KMS-11 (cell line): ENCODE measurements around the gene MAPK12.

ENCODE experiments used
- H2AFZ ChIP-seq: fragments of 200-600 bp; sonication (generic); 2 replicates; pipeline ENCODE4 v1.6.1; 2016; ENCODE audit warnings: antibody characterized with exemption, mixed run types, low read depth
- H3K27ac ChIP-seq: fragments of 200-600 bp; sonication (generic); 2 replicates; pipeline ENCODE4 v1.6.1; 2016; ENCODE audit warnings: mild to moderate bottlenecking, mixed run types
- H3K27me3 ChIP-seq: fragments of 200-600 bp; sonication (generic); 2 replicates; pipeline ENCODE4 v1.6.1; 2017; ENCODE audit warnings: mild to moderate bottlenecking, low read depth, mixed run types, moderate library complexity; ENCODE audit not compliant: insufficient read depth
- H3K36me3 ChIP-seq: fragments of 200-600 bp; sonication (generic); 2 replicates; pipeline ENCODE4 v1.6.1; 2017; ENCODE audit warnings: mild to moderate bottlenecking, mixed run types; ENCODE audit not compliant: insufficient read depth
- H3K4me1 ChIP-seq: fragments of 200-600 bp; sonication (generic); 2 replicates; pipeline ENCODE4 v1.6.1; 2016; ENCODE audit warnings: mild to moderate bottlenecking, low read depth, mixed run types; ENCODE audit not compliant: poor library complexity, severe bottlenecking
- H3K4me2 ChIP-seq: fragments of 200-600 bp; sonication (generic); 2 replicates; pipeline ENCODE4 v1.7.0; 2016; ENCODE audit warnings: mild to moderate bottlenecking, mixed run types
- H3K4me3 ChIP-seq: fragments of 200-600 bp; sonication (generic); IDR thresholded peaks from 2 replicates; pipeline ENCODE4 v1.6.1; 2017; ENCODE audit warnings: low read depth, low read length, mixed read lengths; ENCODE audit not compliant: insufficient read depth
- H3K79me2 ChIP-seq: fragments of 200-600 bp; sonication (generic); 2 replicates; pipeline ENCODE4 v1.6.1; 2016; ENCODE audit warnings: low read depth, mixed run types; ENCODE audit not compliant: insufficient read depth
- H3K9ac ChIP-seq: fragments of 200-600 bp; sonication (generic); 2 replicates; pipeline ENCODE4 v1.6.1; 2016; ENCODE audit warnings: mild to moderate bottlenecking, mixed run types
- H4K20me1 ChIP-seq: fragments of 200-600 bp; sonication (generic); 2 replicates; pipeline ENCODE4 v1.6.1; 2016; ENCODE audit warnings: mild to moderate bottlenecking, mixed run types; ENCODE audit not compliant: insufficient read depth
- TF ChIP-seq, protein P1 (sequence below): fragments of 200-600 bp; sonication (generic); conservative IDR thresholded peaks from 2 replicates; pipeline ENCODE4 v1.6.1; 2017; ENCODE audit warnings: low read depth, mild to moderate bottlenecking, antibody characterized with exemption, low read length, moderate library complexity, mixed read lengths

Gene MAPK12

DNA sequence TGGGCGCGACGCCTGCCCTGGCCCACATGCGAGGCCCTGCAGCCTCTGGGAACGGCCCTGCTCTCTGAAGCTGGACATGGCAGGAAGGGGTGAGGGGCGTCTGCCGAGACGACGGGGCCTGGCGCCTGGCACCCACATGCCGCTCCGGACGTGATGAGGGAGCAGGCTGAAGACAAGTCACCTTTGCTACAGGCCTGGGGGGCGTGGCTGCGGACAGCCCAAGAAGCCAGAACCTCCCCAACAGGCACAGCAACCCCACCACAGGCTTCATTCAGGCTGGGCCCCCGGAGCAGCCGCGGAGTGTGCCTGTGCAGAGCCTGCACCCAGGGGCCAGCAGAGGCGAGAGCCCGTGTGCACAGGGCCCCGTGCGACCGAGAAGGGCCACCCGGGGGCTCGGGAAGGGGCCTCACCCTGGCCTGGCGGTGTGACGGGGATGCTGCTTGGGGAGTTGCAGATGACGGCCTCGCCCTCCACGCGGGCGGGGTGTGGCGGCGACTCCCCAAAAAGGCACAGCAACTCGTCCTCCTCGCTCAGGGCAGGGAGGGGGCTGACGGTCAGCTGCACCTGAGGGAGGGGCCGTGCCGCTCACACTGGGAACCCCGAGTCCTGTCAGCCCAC lies 25.3 kb upstream of the MAPK12 start:
- Histone ChIP-seq H3K4me1 (no peaks in the 10 kb centered on the region), H3K36me3 (no peaks in the 10 kb centered on the region)

DNA sequence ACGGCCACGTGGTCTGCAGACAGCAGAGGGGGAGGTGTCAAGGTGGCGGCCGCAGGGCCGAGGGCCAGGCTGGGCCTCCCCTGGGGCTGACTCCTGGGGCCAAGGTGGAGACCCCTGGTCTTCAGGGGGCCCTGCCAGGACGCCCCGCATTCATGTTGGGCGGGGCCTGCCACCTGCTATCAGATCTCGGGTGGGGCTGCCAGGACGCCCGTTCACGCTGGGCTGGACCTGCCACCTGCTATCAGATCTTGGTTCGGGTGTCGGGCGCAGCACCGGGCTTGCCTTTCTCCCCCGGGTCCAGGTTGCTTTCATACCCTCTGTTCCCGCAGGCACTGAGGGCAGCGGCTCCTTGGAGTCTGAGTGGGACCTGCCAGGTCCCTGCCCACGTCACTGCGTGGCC lies 24.8 kb upstream of the MAPK12 start:
- H4K20me1 ChIP-seq = no peaks in the 10 kb centered on the region
- H3K9ac ChIP-seq = no peak overlapping the region
- H2AFZ ChIP-seq = no peak overlapping the region
- H3K36me3 ChIP-seq = no peaks in the 10 kb centered on the region
- H3K4me1 ChIP-seq = no peaks in the 10 kb centered on the region
- H3K27me3 ChIP-seq = no peaks in the 10 kb centered on the region
- TF ChIP-seq, protein P1, sequence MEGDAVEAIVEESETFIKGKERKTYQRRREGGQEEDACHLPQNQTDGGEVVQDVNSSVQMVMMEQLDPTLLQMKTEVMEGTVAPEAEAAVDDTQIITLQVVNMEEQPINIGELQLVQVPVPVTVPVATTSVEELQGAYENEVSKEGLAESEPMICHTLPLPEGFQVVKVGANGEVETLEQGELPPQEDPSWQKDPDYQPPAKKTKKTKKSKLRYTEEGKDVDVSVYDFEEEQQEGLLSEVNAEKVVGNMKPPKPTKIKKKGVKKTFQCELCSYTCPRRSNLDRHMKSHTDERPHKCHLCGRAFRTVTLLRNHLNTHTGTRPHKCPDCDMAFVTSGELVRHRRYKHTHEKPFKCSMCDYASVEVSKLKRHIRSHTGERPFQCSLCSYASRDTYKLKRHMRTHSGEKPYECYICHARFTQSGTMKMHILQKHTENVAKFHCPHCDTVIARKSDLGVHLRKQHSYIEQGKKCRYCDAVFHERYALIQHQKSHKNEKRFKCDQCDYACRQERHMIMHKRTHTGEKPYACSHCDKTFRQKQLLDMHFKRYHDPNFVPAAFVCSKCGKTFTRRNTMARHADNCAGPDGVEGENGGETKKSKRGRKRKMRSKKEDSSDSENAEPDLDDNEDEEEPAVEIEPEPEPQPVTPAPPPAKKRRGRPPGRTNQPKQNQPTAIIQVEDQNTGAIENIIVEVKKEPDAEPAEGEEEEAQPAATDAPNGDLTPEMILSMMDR = no peak
- no peak overlapping the region for H3K4me2 ChIP-seq
- H3K4me3 ChIP-seq = no peak overlapping the region
- no peaks in the 10 kb centered on the region for H3K79me2 ChIP-seq
- no peak overlapping the region for H3K27ac ChIP-seq

More for the DNA sequence above, 25.3 kb upstream of the MAPK12 start:
- Histone ChIP-seq H3K9ac (no peak overlapping the region), H3K4me3 (no peak overlapping the region), H3K79me2 (no peaks in the 10 kb centered on the region), H3K27ac (no peak overlapping the region), H3K4me2 (no peak overlapping the region), H3K27me3 (no peaks in the 10 kb centered on the region), H2AFZ (no peak overlapping the region), H4K20me1 (no peaks in the 10 kb centered on the region)
- TF ChIP-seq, protein P1 = no peak

DNA sequence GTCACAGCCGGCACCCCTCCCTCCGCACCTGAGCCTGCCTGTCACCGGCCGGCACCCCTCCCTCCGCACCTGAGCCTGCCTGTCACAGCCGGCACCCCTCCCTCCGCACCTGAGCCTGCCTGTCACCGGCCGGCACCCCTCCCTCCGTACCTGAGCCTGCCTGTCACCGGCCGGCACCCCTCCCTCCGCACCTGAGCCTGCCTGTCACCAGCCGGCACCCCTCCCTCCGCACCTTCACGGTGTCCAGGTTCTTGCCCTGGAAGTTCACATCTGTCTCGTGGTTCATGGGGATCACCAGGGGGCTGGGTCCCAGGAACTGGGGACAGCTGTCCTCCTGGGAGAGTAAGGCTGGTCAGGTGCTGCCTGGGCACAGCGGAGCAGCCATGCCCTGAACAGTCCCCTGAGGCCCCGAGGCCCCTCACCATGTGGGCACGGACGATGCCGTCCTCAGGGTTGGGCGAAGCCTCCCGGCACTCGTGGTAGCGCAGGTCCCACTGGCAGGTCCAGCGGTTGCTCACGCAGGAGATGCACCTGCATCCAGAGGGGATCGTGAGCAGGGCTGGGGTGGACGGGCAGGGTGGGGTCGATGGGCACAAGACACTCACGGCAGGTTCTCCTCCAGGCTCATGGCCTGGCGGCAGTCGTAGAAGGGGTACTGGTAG lies 24.2 kb upstream of the MAPK12 start:
- H3K4me3 ChIP-seq = no peak overlapping the region
- H4K20me1 ChIP-seq = no peaks in the 10 kb centered on the region
- no peaks in the 10 kb centered on the region for H3K79me2 ChIP-seq
- H3K4me2 ChIP-seq = no peak overlapping the region
- H3K27ac ChIP-seq = no peak overlapping the region
- H3K36me3 ChIP-seq = no peaks in the 10 kb centered on the region
- H3K4me1 ChIP-seq = no peaks in the 10 kb centered on the region
- TF ChIP-seq, protein P1 = no peak
- H3K9ac ChIP-seq = no peak overlapping the region
- no peaks in the 10 kb centered on the region for H3K27me3 ChIP-seq
- no peak overlapping the region for H2AFZ ChIP-seq

DNA sequence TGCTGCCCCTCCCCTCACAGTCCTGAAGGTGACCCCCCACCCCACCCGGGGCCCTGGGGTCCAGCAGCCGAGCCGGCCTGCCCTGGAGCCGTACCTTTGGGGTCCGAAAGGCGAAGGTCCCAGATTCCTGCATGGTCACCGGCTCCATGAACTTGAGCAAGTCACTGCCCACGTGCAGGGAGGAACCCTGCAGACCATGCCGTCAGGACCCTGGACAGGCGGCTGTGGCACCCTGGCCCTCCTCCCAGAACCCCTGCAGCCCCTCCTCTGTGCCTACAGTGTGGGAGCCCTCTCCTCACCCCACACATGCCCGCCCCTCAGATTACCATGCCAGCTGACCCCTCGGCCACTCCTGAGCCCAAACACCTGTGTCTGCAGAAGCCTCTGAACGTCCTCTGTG lies 23.0 kb upstream of the MAPK12 start:
- TF ChIP-seq, protein P1 = no peak
- H3K27me3 ChIP-seq = no peaks in the 10 kb centered on the region
- no peaks in the 10 kb centered on the region for H3K79me2 ChIP-seq
- no peaks in the 10 kb centered on the region for H3K36me3 ChIP-seq
- no peak overlapping the region for H3K27ac ChIP-seq
- no peak overlapping the region for H2AFZ ChIP-seq
- no peak overlapping the region for H3K4me3 ChIP-seq
- no peaks in the 10 kb centered on the region for H3K4me1 ChIP-seq
- H3K9ac ChIP-seq = no peak overlapping the region
- H3K4me2 ChIP-seq = no peak overlapping the region
- H4K20me1 ChIP-seq = no peaks in the 10 kb centered on the region
